KOPT-K1 (cell line): ENCODE measurements around the gene CMC1.

Source experiments
- H3K27ac ChIP-seq: fragments of 200-600 bp; sonication (generic); 2 replicates; pipeline ENCODE4 v1.5.1; 2016; ENCODE audit warnings: antibody characterized with exemption, mild to moderate bottlenecking, low read depth, low read length; ENCODE audit not compliant: poor library complexity, severe bottlenecking
- H3K36me3 ChIP-seq: fragments of 200-600 bp; sonication (generic); 2 replicates; pipeline ENCODE4 v1.5.1; 2017; ENCODE audit warnings: antibody characterized with exemption, mild to moderate bottlenecking, low read length, moderate library complexity; ENCODE audit not compliant: insufficient read depth
- H3K9me3 ChIP-seq: fragments of 200-600 bp; sonication (generic); 2 replicates; pipeline ENCODE4 v1.5.1; 2017; ENCODE audit warnings: antibody characterized with exemption, low read length, mild to moderate bottlenecking; ENCODE audit not compliant: insufficient read depth, poor library complexity, severe bottlenecking

Gene CMC1

GRCh38 chr3:28228623-28229022, 12.8 kb upstream of the CMC1 start:
- H3K9me3 ChIP-seq, result no peaks in the 10 kb centered on the region
- no peaks in the 10 kb centered on the region for H3K36me3 ChIP-seq
- no peak overlapping the region for H3K27ac ChIP-seq

GRCh38 chr3:28232659-28233058, 8.8 kb upstream of the CMC1 start:
- no peaks in the 10 kb centered on the region for H3K9me3 ChIP-seq
- H3K36me3 ChIP-seq, result no peaks in the 10 kb centered on the region
- no peak overlapping the region for H3K27ac ChIP-seq

- Histone ChIP-seq H3K27ac (no peak overlapping the region), H3K9me3 (no peaks in the 10 kb centered on the region), H3K36me3 (no peaks in the 10 kb centered on the region)
These were observed 7.0 kb upstream of the CMC1 start for GRCh38 chr3:28234454-28234853.

GRCh38 chr3:28239108-28239507, 2.3 kb upstream of the CMC1 start:
- H3K9me3 ChIP-seq, result no peaks in the 10 kb centered on the region
- no peak overlapping the region for H3K27ac ChIP-seq
- no peaks in the 10 kb centered on the region for H3K36me3 ChIP-seq

- H3K9me3 ChIP-seq, result no peaks in the 10 kb centered on the region
- peak overlapping the region; percentile 82 for H3K27ac ChIP-seq
- no peaks in the 10 kb centered on the region for H3K36me3 ChIP-seq
These were observed 978 bp upstream of the CMC1 start for GRCh38 chr3:28240441-28240840.

GRCh38 chr3:28242519-28242918, 1.1 kb downstream of the CMC1 start:
- Histone ChIP-seq H3K36me3 (no peaks in the 10 kb centered on the region), H3K27ac (peak overlapping the region; percentile 82), H3K9me3 (no peaks in the 10 kb centered on the region)

GRCh38 chr3:28243424-28244106, 2.1 kb downstream of the CMC1 start:
- Histone ChIP-seq H3K36me3 (no peaks in the 10 kb centered on the region), H3K27ac (no peak overlapping the region), H3K9me3 (no peaks in the 10 kb centered on the region)

- no peaks in the 10 kb centered on the region for H3K36me3 ChIP-seq
- no peak overlapping the region for H3K27ac ChIP-seq
- H3K9me3 ChIP-seq, result no peaks in the 10 kb centered on the region
These were observed 3.1 kb downstream of the CMC1 start for GRCh38 chr3:28244491-28244890.

- no peak overlapping the region for H3K27ac ChIP-seq
- no peaks in the 10 kb centered on the region for H3K9me3 ChIP-seq
- no peaks in the 10 kb centered on the region for H3K36me3 ChIP-seq
These were observed 5.9 kb downstream of the CMC1 start for GRCh38 chr3:28247286-28247685.

GRCh38 chr3:28250999-28251398, 9.6 kb downstream of the CMC1 start:
- H3K9me3 ChIP-seq, result no peaks in the 10 kb centered on the region
- no peaks in the 10 kb centered on the region for H3K36me3 ChIP-seq
- H3K27ac ChIP-seq, result no peak overlapping the region

GRCh38 chr3:28252001-28252431, 10.6 kb downstream of the CMC1 start:
- no peaks in the 10 kb centered on the region for H3K9me3 ChIP-seq
- no peak overlapping the region for H3K27ac ChIP-seq
- H3K36me3 ChIP-seq, result no peaks in the 10 kb centered on the region; the same call in 1 of the 2 replicates

GRCh38 chr3:28253040-28253715, 11.8 kb downstream of the CMC1 start:
- H3K27ac ChIP-seq, result no peak overlapping the region
- no peaks in the 10 kb centered on the region; the same call in 1 of the 2 replicates for H3K36me3 ChIP-seq
- H3K9me3 ChIP-seq, result no peaks in the 10 kb centered on the region

- H3K9me3 ChIP-seq, result no peaks in the 10 kb centered on the region
- H3K27ac ChIP-seq, result no peak overlapping the region
- H3K36me3 ChIP-seq, result peaks cover 24% of the 10 kb centered on the region
These were observed 20.6 kb downstream of the CMC1 start for GRCh38 chr3:28262001-28262400.

- Histone ChIP-seq H3K27ac (no peak overlapping the region), H3K9me3 (peaks cover 3% of the 10 kb centered on the region), H3K36me3 (peaks cover 53% of the 10 kb centered on the region)
These were observed 24.2 kb downstream of the CMC1 start for GRCh38 chr3:28265641-28266040.

GRCh38 chr3:28267984-28268849, 26.8 kb downstream of the CMC1 start:
- Histone ChIP-seq H3K27ac (no peak overlapping the region), H3K36me3 (peaks cover 76% of the 10 kb centered on the region), H3K9me3 (peaks cover 27% of the 10 kb centered on the region)
